ENCODE data around the gene APBA2.

Gene APBA2

GRCh38 chr15:29070471-29071231 lies 184.9 kb downstream of the APBA2 start:
- H3K4me1 Mint-ChIP-seq = no peaks in the 10 kb centered on the region
- DNase-seq (no peak), ATAC-seq (replicated peaks) (no peak)
- H3K4me3 Mint-ChIP-seq = no peak overlapping the region
- H3K27me3 Mint-ChIP-seq = no peaks in the 10 kb centered on the region
- H3K36me3 Mint-ChIP-seq = no peaks in the 10 kb centered on the region
- no peak overlapping the region for H3K27ac Mint-ChIP-seq
- peaks cover 4 to 7% of the 10 kb centered on the region in 2 donors for H3K9me3 Mint-ChIP-seq

- Mint-ChIP-seq H3K4me1 (no peaks in the 10 kb centered on the region), H3K27me3 (no peaks in the 10 kb centered on the region), H3K27ac (no peak overlapping the region), H3K4me3 (no peak overlapping the region), H3K9me3 (peaks cover 4 to 7% of the 10 kb centered on the region in 2 donors), H3K36me3 (no peaks in the 10 kb centered on the region)
- no peak for DNase-seq
- ATAC-seq (replicated peaks) = no peak
Measured at GRCh38 chr15:29071232-29071881, 185.6 kb downstream of the APBA2 start.

- no peak for ATAC-seq (replicated peaks)
Measured at GRCh38 chr15:29071882-29072273, 186.1 kb downstream of the APBA2 start.

GRCh38 chr15:29072444-29072843 lies 186.7 kb downstream of the APBA2 start:
- H3K4me1 Mint-ChIP-seq = no peaks in the 10 kb centered on the region
- no peaks in the 10 kb centered on the region for H3K27me3 Mint-ChIP-seq
- ATAC-seq (replicated peaks) = peak in 1 of 2 donors; percentile 5
- no peak overlapping the region for H3K27ac Mint-ChIP-seq
- no peaks in the 10 kb centered on the region for H3K36me3 Mint-ChIP-seq
- DNase-seq = no peak
- H3K9me3 Mint-ChIP-seq = peaks cover 4 to 7% of the 10 kb centered on the region in 2 donors
- H3K4me3 Mint-ChIP-seq = no peak overlapping the region

More at GRCh38 chr15:29071882-29072273, 186.1 kb downstream of the APBA2 start:
- no peak for DNase-seq
- H3K27me3 Mint-ChIP-seq = no peaks in the 10 kb centered on the region
- no peaks in the 10 kb centered on the region for H3K36me3 Mint-ChIP-seq
- no peaks in the 10 kb centered on the region for H3K4me1 Mint-ChIP-seq
- no peak overlapping the region for H3K4me3 Mint-ChIP-seq
- H3K9me3 Mint-ChIP-seq = peaks cover 4 to 7% of the 10 kb centered on the region in 2 donors
- H3K27ac Mint-ChIP-seq = no peak overlapping the region

- Mint-ChIP-seq H3K4me3 (no peak overlapping the region), H3K27me3 (no peaks in the 10 kb centered on the region), H3K36me3 (no peaks in the 10 kb centered on the region), H3K27ac (no peak overlapping the region), H3K4me1 (no peaks in the 10 kb centered on the region), H3K9me3 (peaks cover 4 to 5% of the 10 kb centered on the region in 2 donors)
- ATAC-seq (replicated peaks) = no peak
- no peak for DNase-seq
Measured at GRCh38 chr15:29074045-29074444, 188.3 kb downstream of the APBA2 start.

- H3K27me3 Mint-ChIP-seq = no peaks in the 10 kb centered on the region
- DNase-seq (no peak), ATAC-seq (replicated peaks) (no peak)
- H3K9me3 Mint-ChIP-seq = no peaks in the 10 kb centered on the region
- H3K36me3 Mint-ChIP-seq = no peaks in the 10 kb centered on the region
- H3K4me3 Mint-ChIP-seq = no peak overlapping the region
- no peaks in the 10 kb centered on the region for H3K4me1 Mint-ChIP-seq
- no peak overlapping the region for H3K27ac Mint-ChIP-seq
Measured at GRCh38 chr15:29078541-29078940, 192.8 kb downstream of the APBA2 start.

GRCh38 chr15:29079479-29079878 lies 193.7 kb downstream of the APBA2 start:
- Mint-ChIP-seq H3K27me3 (no peaks in the 10 kb centered on the region), H3K4me3 (no peak overlapping the region), H3K27ac (no peak overlapping the region), H3K9me3 (peaks cover 0 to under 1% of the 10 kb centered on the region in 2 donors), H3K36me3 (no peaks in the 10 kb centered on the region), H3K4me1 (no peaks in the 10 kb centered on the region)
- ATAC-seq (replicated peaks) (no peak), DNase-seq (no peak)

GRCh38 chr15:29081781-29082180 lies 196.0 kb downstream of the APBA2 start:
- Mint-ChIP-seq H3K27ac (no peak overlapping the region), H3K4me1 (no peaks in the 10 kb centered on the region), H3K9me3 (peaks cover 4 to 5% of the 10 kb centered on the region in 2 donors), H3K27me3 (no peaks in the 10 kb centered on the region), H3K4me3 (no peak overlapping the region), H3K36me3 (no peaks in the 10 kb centered on the region)
- no peak for DNase-seq
- ATAC-seq (replicated peaks) = no peak

- Mint-ChIP-seq H3K4me3 (no peak overlapping the region), H3K36me3 (peaks cover 0 to 2% of the 10 kb centered on the region in 2 donors), H3K9me3 (peaks cover 4 to 5% of the 10 kb centered on the region in 2 donors), H3K27me3 (peaks cover 3 to 9% of the 10 kb centered on the region in 2 donors), H3K27ac (no peak overlapping the region), H3K4me1 (no peaks in the 10 kb centered on the region)
- no peak for DNase-seq
- no peak for ATAC-seq (replicated peaks)
Measured at GRCh38 chr15:29083161-29083560, 197.4 kb downstream of the APBA2 start.

GRCh38 chr15:29083858-29084257 lies 198.1 kb downstream of the APBA2 start:
- Mint-ChIP-seq H3K4me3 (no peak overlapping the region), H3K9me3 (peaks cover 4 to 5% of the 10 kb centered on the region in 2 donors), H3K36me3 (peaks cover 0 to 2% of the 10 kb centered on the region in 2 donors), H3K27me3 (peaks cover 3 to 9% of the 10 kb centered on the region in 2 donors), H3K4me1 (no peaks in the 10 kb centered on the region), H3K27ac (no peak overlapping the region)
- DNase-seq (no peak), ATAC-seq (replicated peaks) (no peak)

GRCh38 chr15:29086001-29086400 lies 200.2 kb downstream of the APBA2 start:
- ATAC-seq (replicated peaks) (no peak), DNase-seq (no peak)
- Mint-ChIP-seq H3K36me3 (peaks cover 0 to 2% of the 10 kb centered on the region in 2 donors), H3K27me3 (peaks cover 4 to 10% of the 10 kb centered on the region in 2 donors), H3K4me1 (no peaks in the 10 kb centered on the region), H3K9me3 (peaks cover 4 to 5% of the 10 kb centered on the region in 2 donors), H3K4me3 (no peak overlapping the region), H3K27ac (no peak overlapping the region)

- no peak overlapping the region for H3K27ac Mint-ChIP-seq
- peaks cover 4 to 5% of the 10 kb centered on the region in 2 donors for H3K9me3 Mint-ChIP-seq
- DNase-seq (no peak), ATAC-seq (replicated peaks) (no peak)
- peaks cover 7 to 18% of the 10 kb centered on the region in 2 donors for H3K27me3 Mint-ChIP-seq
- no peak overlapping the region for H3K4me3 Mint-ChIP-seq
- peaks cover 0 to 2% of the 10 kb centered on the region in 2 donors for H3K36me3 Mint-ChIP-seq
- H3K4me1 Mint-ChIP-seq = no peaks in the 10 kb centered on the region
Measured at GRCh38 chr15:29086891-29087290, 201.1 kb downstream of the APBA2 start.

GRCh38 chr15:29087521-29088285 lies 201.9 kb downstream of the APBA2 start:
- H3K27ac Mint-ChIP-seq = no peak overlapping the region
- ATAC-seq (replicated peaks) = no peak

GRCh38 chr15:29088666-29089065 lies 202.9 kb downstream of the APBA2 start:
- Mint-ChIP-seq H3K27me3 (peaks cover 7 to 18% of the 10 kb centered on the region in 2 donors), H3K27ac (no peak overlapping the region), H3K36me3 (peaks cover 0 to 2% of the 10 kb centered on the region in 2 donors), H3K4me1 (no peaks in the 10 kb centered on the region), H3K4me3 (no peak overlapping the region), H3K9me3 (peaks cover 4 to 5% of the 10 kb centered on the region in 2 donors)
- DNase-seq (no peak), ATAC-seq (replicated peaks) (no peak)

More at GRCh38 chr15:29087521-29088285, 201.9 kb downstream of the APBA2 start:
- Mint-ChIP-seq H3K36me3 (peaks cover 0 to 2% of the 10 kb centered on the region in 2 donors), H3K4me1 (no peaks in the 10 kb centered on the region), H3K4me3 (no peak overlapping the region), H3K27me3 (peaks cover 7 to 18% of the 10 kb centered on the region in 2 donors), H3K9me3 (peaks cover 4 to 5% of the 10 kb centered on the region in 2 donors)
- DNase-seq = no peak

Measured in stimulated activated naive B cell treated with anti-CD40 and anti-IgM and Interleukin-4, amounts not matched to agents 10 μg/mL and 1 μg/mL and 100 μg/mL, for 72 hours (primary cell).